ENCODE measurements around the gene RXRA. TPM values are rescaled to one million over a fixed set of nuclear protein-coding genes. Genes with fewer than 3 reads are reported as not detected.

The RXRA gene
- total and polyA plus RNA-seq, 2 of the 13 experiments (the other 11 are each of a cell fraction or from before 2014, with no cell fraction given) = 18.9 to 29.2 TPM

GRCh38 chr9:134382733-134383132 lies 56.5 kb downstream of the RXRA start (continued):
- TF ChIP-seq PAXIP1 (CRISPR knock-in tag; conservative IDR thresholded peaks at IDR 0.05) = peak; percentile 36; the same call in 1 of the 2 replicates
- TF ChIP-seq ELK4 (CRISPR knock-in tag; IDR thresholded peaks at IDR 0.05; ENCODE audit: borderline replicate concordance) = no peak
- TF ChIP-seq REPIN1 (CRISPR knock-in tag; IDR thresholded peaks at IDR 0.05; ENCODE audit: borderline replicate concordance, low read depth) = no peak
- TF ChIP-seq ZFY (CRISPR knock-in tag; IDR thresholded peaks at IDR 0.05) = peak; percentile 35; the same call in 1 of the 2 replicates
- TF ChIP-seq GPBP1L1 (CRISPR knock-in tag; IDR thresholded peaks at IDR 0.05) = no peak
- TF ChIP-seq LCORL (IDR thresholded peaks at IDR 0.05) = no peak
- TF ChIP-seq LCORL (CRISPR knock-in tag; IDR thresholded peaks at IDR 0.05) = 0 out of 2 replicates have a peak, but pooled peaks have one; percentile 27
- TF ChIP-seq YEATS4 (CRISPR knock-in tag; IDR thresholded peaks at IDR 0.05; ENCODE audit: borderline replicate concordance) = no peak; the same call in 1 of the 2 replicates
- no peak for TF ChIP-seq ZNF747 (CRISPR knock-in tag; IDR thresholded peaks at IDR 0.05; ENCODE audit: borderline replicate concordance)
- no peak for TF ChIP-seq MAZ (IDR thresholded peaks at IDR 0.05; ENCODE audit: borderline replicate concordance, low read depth, low read length)
- TF ChIP-seq MAZ (CRISPR knock-in tag; IDR thresholded peaks at IDR 0.05; ENCODE audit: low read depth) = no peak
- no peak for TF ChIP-seq ZNF318 (CRISPR knock-in tag; IDR thresholded peaks at IDR 0.05)
- TF ChIP-seq CBX2 (IDR thresholded peaks at IDR 0.05; ENCODE audit: low read depth, low read length) = no peak
- no peak for TF ChIP-seq CBX2 (CRISPR knock-in tag; IDR thresholded peaks at IDR 0.05; ENCODE audit: low read depth)
- TF ChIP-seq HNRNPLL (IDR thresholded peaks at IDR 0.05; ENCODE audit: low read depth, low read length, poor library complexity, severe bottlenecking) = peak; percentile 22
